ENCODE results near the gene IFNL2.

DNA sequence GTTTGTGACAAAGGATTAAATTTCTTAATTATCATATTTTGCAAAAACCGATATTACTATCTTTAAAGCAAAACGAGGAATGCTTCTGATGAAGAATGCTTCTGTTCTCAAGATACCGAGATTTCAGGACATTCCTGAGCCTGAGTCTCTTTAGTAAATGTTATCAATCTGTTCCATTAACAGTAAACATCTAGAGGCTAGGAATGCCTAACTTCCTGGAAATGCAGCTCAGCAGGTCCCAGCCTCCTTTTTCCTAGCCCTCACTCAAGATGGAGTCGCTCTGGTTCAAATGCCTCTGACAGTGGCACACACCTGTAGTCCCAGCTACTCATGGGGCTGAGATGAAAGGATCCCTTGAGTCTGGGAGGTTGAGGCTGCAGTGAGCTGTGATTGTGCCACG, 17.1 kb upstream of the IFNL2 start:
- TF ChIP-seq CTCF (IDR thresholded peaks at IDR 0.05), result no peak
- no peak for TF ChIP-seq POLR2A (IDR thresholded peaks at IDR 0.05)
- no peak for TF ChIP-seq POLR2AphosphoS5 (IDR thresholded peaks at IDR 0.05)

All from suprapubic skin (tissue), 4 donors.